Choroid plexus epithelial cell (primary cell): Measurements from ENCODE around the gene TNP1.
A peak's percentile ranks its signal among the peaks of the same experiment; 100 is the strongest.

Source experiments
- DNase-seq: peaks from one replicate; pipeline ENCODE4 v3.0.0-alpha.2; 2010; ENCODE audit warnings: low read depth
- H3K4me3 ChIP-seq: 2 replicates; pipeline ENCODE4 v1.5.1; 2011; ENCODE audit warnings: low read depth, mild to moderate bottlenecking, control low read depth, low read length, moderate library complexity
- TF ChIP-seq, protein P1 (sequence below): conservative IDR thresholded peaks from 2 replicates; pipeline ENCODE4 v1.5.1; 2011; ENCODE audit warnings: low read depth, mild to moderate bottlenecking, control low read depth, inconsistent platforms, low read length, moderate library complexity

Gene TNP1

DNA sequence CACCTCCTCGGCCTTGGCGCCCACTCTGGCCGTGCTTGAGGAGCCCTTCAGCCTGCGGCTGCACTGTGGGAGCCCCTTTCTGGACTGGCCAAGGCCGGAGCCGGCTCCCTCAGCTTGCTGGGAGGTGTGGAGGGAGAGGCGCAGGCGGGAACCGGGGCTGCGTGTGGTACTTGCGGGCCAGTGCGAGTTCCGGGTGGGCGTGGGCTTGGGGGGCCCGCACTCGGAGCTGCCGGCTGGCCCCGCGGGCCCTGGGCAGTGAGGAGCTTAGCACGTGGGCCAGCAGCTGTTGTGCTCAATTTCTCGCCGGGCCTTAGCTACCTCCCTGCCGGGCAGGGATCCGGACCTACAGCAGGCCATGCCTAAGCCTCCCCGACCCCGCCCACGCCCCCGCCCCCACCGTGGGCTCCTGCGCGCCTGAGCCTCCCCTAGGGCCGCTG is 25.3 kb upstream of the TNP1 start:
- no peak for DNase-seq
- TF ChIP-seq, protein P1, sequence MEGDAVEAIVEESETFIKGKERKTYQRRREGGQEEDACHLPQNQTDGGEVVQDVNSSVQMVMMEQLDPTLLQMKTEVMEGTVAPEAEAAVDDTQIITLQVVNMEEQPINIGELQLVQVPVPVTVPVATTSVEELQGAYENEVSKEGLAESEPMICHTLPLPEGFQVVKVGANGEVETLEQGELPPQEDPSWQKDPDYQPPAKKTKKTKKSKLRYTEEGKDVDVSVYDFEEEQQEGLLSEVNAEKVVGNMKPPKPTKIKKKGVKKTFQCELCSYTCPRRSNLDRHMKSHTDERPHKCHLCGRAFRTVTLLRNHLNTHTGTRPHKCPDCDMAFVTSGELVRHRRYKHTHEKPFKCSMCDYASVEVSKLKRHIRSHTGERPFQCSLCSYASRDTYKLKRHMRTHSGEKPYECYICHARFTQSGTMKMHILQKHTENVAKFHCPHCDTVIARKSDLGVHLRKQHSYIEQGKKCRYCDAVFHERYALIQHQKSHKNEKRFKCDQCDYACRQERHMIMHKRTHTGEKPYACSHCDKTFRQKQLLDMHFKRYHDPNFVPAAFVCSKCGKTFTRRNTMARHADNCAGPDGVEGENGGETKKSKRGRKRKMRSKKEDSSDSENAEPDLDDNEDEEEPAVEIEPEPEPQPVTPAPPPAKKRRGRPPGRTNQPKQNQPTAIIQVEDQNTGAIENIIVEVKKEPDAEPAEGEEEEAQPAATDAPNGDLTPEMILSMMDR, result no peak
- no peak overlapping the region for H3K4me3 ChIP-seq

DNA sequence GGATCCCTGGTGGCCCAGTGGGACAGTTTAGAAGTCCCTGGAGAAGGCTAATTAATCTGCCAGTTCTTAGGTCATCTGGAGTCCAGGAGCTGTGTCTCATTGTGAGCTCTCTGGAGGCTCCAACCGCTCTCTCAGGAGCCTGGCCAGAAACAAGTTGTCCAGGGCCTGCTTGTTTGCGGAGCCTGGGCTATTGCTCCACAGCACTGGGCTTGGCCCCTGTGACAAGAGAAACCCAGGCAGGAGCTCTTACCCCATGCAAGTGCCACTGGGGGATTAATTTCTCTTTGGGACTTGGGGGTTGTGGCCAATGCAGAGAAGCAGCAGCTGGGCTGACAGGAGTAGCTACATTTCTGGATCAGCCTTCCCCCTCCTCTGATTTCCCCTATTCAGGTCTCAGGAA is 24.5 kb upstream of the TNP1 start:
- H3K4me3 ChIP-seq, result no peak overlapping the region
- DNase-seq, result no peak
- TF ChIP-seq, protein P1, result no peak

DNA sequence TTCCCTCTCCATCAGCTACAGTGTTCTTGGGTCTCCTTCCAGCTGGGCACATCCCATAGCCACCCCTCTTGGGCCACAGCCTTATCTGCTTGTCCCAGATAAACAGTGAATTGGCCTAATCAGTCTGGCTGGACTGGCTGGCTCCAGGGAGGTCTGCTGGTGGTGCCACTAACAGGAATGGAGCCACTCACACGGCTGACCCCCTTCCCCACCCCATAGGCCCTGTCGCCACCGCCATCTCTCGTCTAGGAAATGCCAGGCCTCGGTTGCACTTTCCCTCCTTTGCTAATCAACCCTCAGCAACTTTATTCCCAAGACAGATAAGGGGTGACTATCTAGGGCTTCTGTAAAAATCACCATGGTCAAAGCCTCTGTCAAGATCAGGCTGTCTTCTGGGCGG is 23.0 kb upstream of the TNP1 start:
- DNase-seq, result no peak
- TF ChIP-seq, protein P1, result no peak
- no peak overlapping the region for H3K4me3 ChIP-seq

DNA sequence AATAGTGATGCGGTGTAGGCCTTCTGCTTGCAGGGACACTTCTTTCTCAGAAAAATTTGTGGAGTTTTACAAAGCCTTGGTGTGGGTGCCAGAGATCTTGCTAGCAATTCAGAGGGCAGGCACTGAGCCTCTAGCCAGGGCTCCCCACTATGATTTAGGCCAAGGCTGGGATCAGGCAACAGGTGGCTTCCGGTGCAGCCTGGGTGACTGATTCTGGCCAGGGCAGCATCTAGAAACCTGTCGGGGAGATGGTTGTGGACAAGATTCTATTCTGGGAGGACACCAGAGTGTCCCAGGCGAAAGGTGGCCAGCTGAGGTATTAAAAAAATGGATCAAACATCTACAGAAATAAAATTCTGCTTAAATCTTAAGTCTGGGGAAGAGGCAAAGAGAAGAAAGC is 21.5 kb upstream of the TNP1 start:
- H3K4me3 ChIP-seq, result no peak overlapping the region
- TF ChIP-seq, protein P1, result no peak
- no peak for DNase-seq

DNA sequence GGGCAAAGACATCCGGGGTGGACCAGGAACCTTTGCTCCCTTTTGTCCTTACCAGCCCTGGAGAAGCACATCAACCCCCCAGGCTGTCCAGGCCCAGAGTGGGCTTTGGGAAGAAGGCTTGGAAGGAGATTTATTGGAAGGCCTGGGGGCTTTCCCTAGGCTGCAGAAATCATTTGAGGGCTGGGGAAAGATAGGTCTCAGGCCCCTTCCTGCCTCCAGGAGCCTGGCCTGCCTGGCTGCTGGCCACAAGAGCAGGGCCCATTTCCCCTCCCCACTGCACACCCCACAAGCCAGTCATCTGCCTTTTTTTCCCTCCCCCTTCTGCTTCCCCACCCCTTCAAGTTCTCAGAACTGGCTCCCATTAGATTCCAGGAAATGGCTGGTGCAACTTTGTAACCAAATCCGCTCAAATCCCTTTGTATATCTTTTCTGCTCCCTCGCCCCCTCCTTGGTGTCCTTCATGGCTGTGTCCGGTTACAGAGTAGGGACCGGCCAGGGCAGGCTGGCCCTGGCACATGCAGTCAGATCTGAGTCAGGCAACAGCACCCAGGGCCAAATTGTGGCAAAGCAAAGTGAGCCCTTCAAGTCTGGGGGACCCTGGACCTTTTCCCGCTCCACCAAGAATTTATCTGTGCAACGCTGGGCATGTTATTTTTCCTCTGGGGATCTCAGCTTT is 20.8 kb upstream of the TNP1 start:
- no peak overlapping the region for H3K4me3 ChIP-seq
- peak; percentile 23 for DNase-seq
- TF ChIP-seq, protein P1, result no peak

DNA sequence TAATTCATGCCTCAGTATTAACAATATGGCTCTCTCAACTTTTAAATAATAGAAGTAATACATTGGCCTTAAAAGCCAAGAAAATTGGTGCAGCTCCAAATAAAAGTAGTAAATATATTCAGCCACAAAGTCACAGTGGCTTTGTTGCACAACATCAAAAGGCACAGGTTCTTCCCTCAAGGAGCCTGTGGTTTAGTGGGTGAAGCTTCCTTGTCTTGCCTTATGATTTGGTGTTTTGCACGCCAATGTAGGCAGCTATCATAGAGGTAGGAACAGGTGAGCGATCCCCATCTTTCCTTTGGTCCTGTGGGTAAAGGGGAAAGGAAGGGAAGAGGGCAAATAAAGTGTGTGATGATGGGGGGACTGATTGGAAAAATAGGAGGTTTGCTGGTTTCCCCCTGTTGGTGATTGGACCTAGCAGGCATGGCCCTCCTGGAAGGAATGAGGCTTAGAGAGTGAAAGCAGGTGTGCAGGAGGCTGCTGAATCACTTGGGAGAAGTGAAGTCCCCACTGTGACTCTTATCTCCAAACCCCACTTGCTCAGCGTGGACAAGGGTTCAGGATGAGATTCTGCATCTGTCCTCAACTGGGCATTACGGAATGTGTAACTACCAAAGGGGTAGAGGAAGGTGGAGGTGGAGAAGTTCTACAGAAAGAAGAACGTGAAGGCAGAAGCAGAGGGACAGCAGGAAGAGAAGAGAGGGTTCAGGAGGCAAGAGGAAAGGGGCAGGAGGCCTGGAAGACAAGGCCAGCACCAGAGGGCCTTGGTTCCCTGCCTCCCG is 20.1 kb upstream of the TNP1 start:
- DNase-seq, result no peak
- no peak overlapping the region for H3K4me3 ChIP-seq
- TF ChIP-seq, protein P1, result no peak

DNA sequence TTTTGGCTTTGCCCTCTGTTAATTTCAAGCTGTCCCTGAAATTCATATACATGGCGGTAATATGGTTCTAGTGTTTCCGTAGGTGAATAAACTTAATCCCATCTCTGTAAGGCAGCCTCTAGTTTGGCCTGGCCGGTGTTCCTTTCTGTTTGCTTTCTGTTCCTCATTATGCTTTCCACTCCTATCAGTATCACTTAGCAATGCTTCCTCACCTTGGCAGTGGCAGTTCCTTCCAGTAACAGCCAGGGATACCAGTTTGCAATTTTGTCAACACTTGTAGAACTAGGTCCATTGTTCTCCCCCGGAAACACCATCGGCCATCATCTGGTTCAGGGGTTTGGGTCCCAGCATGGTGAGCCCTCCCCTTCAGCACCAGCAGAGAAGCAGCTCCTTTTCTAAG is 18.2 kb upstream of the TNP1 start:
- TF ChIP-seq, protein P1, result no peak
- DNase-seq, result no peak
- H3K4me3 ChIP-seq, result no peak overlapping the region
